Skeletal muscle tissue (tissue), 4 donors: ENCODE results near the gene PTPRK. TPM values are rescaled to one million over a fixed set of nuclear protein-coding genes. Genes with fewer than 3 reads are reported as not detected.

Source experiments
- H3K27ac ChIP-seq: one replicate; pipeline ENCODE4 v1.7.0; 2013; ENCODE audit warnings: mild to moderate bottlenecking, low read depth, low read length, inconsistent platforms
- H3K27me3 ChIP-seq, 3 donors: one replicate each; pipeline ENCODE4 v1.7.0; 2013; ENCODE audit warnings: low read length in 3 of 3; ENCODE audit not compliant: control insufficient read depth in 3 of 3, insufficient read depth in 3 of 3
- H3K36me3 ChIP-seq, 3 donors: one replicate each; pipeline ENCODE4 v1.7.0; 2013; ENCODE audit warnings: low read length in 3 of 3; ENCODE audit not compliant: control insufficient read depth in 3 of 3, insufficient read depth in 3 of 3
- H3K4me1 ChIP-seq, 3 donors: one replicate each; pipeline ENCODE4 v1.7.0; 2013; ENCODE audit warnings: low read length in 3 of 3, mild to moderate bottlenecking in 3 of 3; ENCODE audit not compliant: control insufficient read depth in 3 of 3, insufficient read depth in 3 of 3
- H3K4me3 ChIP-seq, 3 donors: one replicate each; pipeline ENCODE4 v1.7.0; 2013; ENCODE audit warnings: low read length in 3 of 3
- H3K9ac ChIP-seq, 3 donors: one replicate each; pipeline ENCODE4 v1.7.0; 2013; ENCODE audit warnings: low read length in 3 of 3, mild to moderate bottlenecking in 3 of 3, moderate library complexity in 2 of 3, low read depth in 1 of 3
- H3K9me3 ChIP-seq, 3 donors: one replicate each; pipeline ENCODE4 v1.7.0; 2013; ENCODE audit warnings: low read length in 3 of 3; ENCODE audit not compliant: control insufficient read depth in 3 of 3
- total RNA-seq: library from RNA; depleted of rRNA; stranded (reverse); fragments of >200 nt; gene quantifications from one replicate; pipeline ENCODE4 v1.2.3, GENCODE V29; 2014
- donor health status: Osteomylitis.

The PTPRK gene
- total RNA-seq, 1 donor from 2014 or later: 37.1 TPM

DNA sequence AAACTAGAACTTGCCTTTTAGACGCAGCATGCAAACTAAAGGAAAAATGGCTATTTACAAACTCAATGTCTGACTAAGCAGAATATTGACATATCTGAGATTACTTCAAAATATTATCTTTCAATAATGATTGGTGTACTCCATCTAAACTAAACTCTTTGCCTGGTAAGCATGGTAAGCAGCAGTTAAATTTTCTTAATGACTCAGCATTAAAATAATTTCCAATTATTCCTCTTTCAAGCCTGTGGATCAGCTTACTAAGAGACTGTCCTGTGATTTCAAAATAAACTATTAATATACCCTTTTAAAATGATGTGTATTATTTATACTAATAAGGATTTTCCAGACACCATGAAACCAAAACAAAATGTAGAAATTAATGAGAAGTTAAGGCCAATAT, 392.7 kb downstream of the PTPRK start:
- Histone ChIP-seq H3K27ac (no peak overlapping the region), H3K27me3 (no peaks in the 10 kb centered on the region), H3K4me1 (no peaks in the 10 kb centered on the region), H3K4me3 (no peak overlapping the region), H3K9ac (no peak overlapping the region), H3K9me3 (no peaks in the 10 kb centered on the region), H3K36me3 (no peaks in the 10 kb centered on the region)

DNA sequence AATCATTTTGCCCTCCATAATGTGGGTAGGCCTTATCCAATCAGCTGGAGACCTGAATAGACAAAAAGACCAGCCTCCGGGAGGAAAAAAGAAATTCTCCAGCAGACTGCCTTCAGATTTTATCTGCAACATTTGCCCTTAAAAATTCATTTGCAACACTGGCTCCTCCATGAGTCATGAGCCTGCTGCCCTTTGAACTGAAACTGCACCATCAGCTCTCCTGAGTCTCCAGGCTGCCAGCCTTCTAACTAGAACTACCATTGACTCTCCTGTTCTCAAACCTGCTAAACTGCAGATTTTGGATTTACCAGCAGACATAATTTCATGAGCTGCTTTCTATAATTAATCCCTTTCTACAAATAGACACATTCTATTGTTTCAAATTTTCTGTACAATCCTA, 395.7 kb downstream of the PTPRK start:
- Histone ChIP-seq H3K9me3 (no peaks in the 10 kb centered on the region), H3K36me3 (no peaks in the 10 kb centered on the region), H3K9ac (no peak overlapping the region), H3K4me3 (no peak overlapping the region), H3K27me3 (no peaks in the 10 kb centered on the region), H3K27ac (no peak overlapping the region), H3K4me1 (no peaks in the 10 kb centered on the region)

DNA sequence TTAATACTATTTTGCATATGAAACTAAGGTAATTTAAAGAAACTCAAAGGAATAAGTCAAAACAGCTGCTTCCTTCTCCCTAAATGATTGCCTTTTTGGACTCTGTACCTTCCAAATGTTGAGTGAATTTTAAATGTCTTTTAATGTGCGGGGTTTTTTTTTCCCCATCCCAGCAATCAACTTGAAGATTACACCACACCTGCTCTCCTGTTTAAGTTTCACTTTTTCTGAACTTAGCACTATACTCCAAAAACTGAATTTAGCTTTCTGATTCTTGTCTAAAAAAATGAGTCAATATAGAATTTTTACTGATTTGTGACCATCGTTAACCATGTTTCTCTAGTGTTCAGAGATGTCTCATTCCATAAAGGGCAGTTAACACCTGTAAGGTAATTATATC, 398.8 kb downstream of the PTPRK start:
- Histone ChIP-seq H3K4me1 (no peaks in the 10 kb centered on the region), H3K36me3 (no peaks in the 10 kb centered on the region), H3K9me3 (no peaks in the 10 kb centered on the region), H3K4me3 (no peak overlapping the region), H3K27me3 (no peaks in the 10 kb centered on the region), H3K27ac (no peak overlapping the region), H3K9ac (no peak overlapping the region)

DNA sequence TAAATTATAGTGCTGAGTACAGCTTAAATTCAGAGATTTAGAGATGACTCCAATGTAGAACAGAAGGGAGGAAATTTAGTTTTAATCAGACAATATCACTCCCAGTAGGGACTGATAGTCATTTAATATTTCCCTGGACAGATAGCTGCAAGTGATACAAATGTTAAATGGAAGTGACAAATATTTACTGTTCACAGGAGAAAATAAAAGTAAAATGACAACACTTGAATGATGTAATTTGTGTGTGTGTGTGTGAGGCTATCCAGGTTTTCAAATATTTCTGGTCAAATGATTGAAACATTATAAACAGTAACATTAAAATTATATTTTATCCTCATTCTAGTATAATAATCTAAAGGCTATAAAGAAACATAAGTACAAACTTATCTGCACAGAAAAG, 399.2 kb downstream of the PTPRK start:
- no peaks in the 10 kb centered on the region for H3K4me1 ChIP-seq
- H3K4me3 ChIP-seq: no peak overlapping the region
- H3K9me3 ChIP-seq: no peaks in the 10 kb centered on the region
- H3K36me3 ChIP-seq: no peaks in the 10 kb centered on the region
- no peak overlapping the region for H3K9ac ChIP-seq
- H3K27me3 ChIP-seq: no peaks in the 10 kb centered on the region
- no peak overlapping the region for H3K27ac ChIP-seq

DNA sequence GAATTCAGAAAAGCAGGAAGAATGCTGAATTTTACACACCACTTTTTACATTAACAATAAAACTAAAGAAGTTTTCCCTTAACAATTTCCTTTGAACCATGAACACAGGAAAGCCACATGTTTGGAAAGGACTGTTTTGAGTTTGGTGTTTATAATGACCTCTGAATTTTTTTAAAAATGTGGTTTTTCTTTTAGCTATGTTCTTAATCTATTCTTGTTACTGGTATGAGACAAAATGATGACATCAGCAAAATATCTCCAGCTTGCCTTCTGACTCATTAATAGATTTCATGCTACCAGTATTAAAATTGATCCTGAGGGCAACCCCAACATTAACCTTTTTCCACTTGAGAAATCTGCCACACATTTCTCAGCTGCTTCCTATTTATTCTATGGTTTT, 402.0 kb downstream of the PTPRK start:
- H3K4me1 ChIP-seq: no peaks in the 10 kb centered on the region
- H3K9me3 ChIP-seq: no peaks in the 10 kb centered on the region
- H3K36me3 ChIP-seq: no peaks in the 10 kb centered on the region
- no peak overlapping the region for H3K9ac ChIP-seq
- H3K4me3 ChIP-seq: no peak overlapping the region
- no peaks in the 10 kb centered on the region for H3K27me3 ChIP-seq
- no peak overlapping the region for H3K27ac ChIP-seq

DNA sequence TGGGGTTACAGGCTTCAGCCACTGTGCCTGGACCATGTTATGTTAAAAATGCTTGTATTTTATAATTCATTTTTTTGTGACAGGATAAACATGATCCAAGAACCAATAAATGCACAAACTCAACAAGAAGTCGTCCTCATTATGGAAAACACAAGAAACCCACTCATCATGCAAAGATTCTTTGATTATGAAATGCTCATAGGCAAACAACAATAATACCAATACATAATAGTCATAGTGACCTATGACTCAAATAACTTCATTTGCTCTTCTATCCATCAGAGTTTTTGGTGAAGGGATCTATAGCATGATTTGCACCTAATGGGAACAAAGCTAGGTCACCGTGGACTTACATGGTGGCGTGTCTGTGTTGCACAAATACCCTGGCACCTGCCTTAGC, 402.5 kb downstream of the PTPRK start:
- H3K9ac ChIP-seq: no peak overlapping the region
- no peaks in the 10 kb centered on the region for H3K36me3 ChIP-seq
- H3K9me3 ChIP-seq: no peaks in the 10 kb centered on the region
- no peaks in the 10 kb centered on the region for H3K4me1 ChIP-seq
- H3K27ac ChIP-seq: no peak overlapping the region
- H3K4me3 ChIP-seq: no peak overlapping the region
- no peaks in the 10 kb centered on the region for H3K27me3 ChIP-seq

DNA sequence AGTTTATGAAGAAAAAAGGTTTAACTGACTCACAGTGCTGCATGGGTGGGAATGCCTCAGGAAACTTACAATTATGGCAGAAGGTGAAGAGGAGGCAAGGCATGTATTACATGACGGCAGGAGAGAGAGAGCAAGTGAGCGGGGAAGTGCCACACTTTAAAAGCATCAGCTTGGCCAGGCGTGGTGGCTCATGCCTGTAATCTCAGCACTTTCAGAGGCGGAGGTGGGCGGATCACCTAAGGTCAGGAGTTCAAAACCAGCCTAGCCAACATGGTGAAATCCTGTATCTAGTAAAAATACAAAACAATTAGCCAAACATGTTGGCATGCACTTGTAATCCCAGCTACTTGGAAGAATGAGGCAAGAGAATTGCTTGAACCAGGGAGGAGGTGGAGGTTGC, 406.2 kb downstream of the PTPRK start:
- Histone ChIP-seq H3K9ac (no peak overlapping the region), H3K27me3 (no peaks in the 10 kb centered on the region), H3K4me3 (no peak overlapping the region), H3K4me1 (peaks cover 6 to 12% (median 8%) of the 10 kb centered on the region in 3 donors), H3K9me3 (no peaks in the 10 kb centered on the region), H3K36me3 (no peaks in the 10 kb centered on the region), H3K27ac (no peak overlapping the region)

DNA sequence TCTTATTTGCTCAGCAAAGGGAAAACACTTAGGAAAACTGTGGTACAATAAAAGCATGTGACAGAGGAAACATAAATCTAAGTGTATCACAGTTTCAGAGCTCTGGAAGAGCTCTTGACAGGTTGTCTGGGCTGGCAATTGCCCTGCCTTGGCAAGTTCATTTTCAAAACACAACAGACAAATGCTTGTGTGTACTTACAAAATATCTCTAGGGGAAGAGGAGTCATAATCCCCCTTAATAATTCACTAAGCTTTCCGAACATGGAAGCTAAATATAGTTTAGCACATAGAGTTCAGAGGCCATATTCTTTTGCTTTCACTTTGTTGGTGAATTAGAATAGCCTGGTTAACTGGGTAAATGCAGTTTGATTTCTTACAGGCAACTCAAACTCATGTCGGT, 407.9 kb downstream of the PTPRK start:
- peak overlapping the region; percentile 44 to 63 (median 50) for H3K4me3 ChIP-seq
- H3K9ac ChIP-seq: peak overlapping the region; percentile 17 to 69 (median 69)
- H3K27ac ChIP-seq: peak overlapping the region; percentile 68
- no peaks in the 10 kb centered on the region for H3K9me3 ChIP-seq
- H3K4me1 ChIP-seq: peaks cover 6 to 12% (median 8%) of the 10 kb centered on the region in 3 donors
- H3K36me3 ChIP-seq: no peaks in the 10 kb centered on the region
- H3K27me3 ChIP-seq: no peaks in the 10 kb centered on the region

DNA sequence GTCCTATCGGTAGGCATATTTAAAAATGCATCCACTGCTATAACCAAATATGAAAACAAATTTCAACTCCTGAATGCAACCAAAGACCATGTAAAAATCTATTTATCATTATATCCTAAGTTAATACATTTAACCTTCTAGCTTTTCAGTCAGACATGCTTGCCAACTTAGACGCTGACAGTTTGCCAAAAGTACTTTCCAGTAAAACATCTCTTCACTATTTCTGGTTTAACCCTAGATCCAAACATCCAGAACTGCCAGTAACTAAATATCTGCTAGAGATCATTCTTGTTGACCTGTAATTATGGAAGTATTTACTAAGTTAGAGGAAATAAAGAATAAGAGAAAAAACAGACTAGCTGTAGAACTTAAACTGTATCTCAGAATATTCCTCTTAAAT, 409.3 kb downstream of the PTPRK start:
- no peak overlapping the region for H3K4me3 ChIP-seq
- no peak overlapping the region for H3K9ac ChIP-seq
- peaks cover 6 to 12% (median 8%) of the 10 kb centered on the region in 3 donors for H3K4me1 ChIP-seq
- no peak overlapping the region for H3K27ac ChIP-seq
- H3K27me3 ChIP-seq: no peaks in the 10 kb centered on the region
- no peaks in the 10 kb centered on the region for H3K36me3 ChIP-seq
- H3K9me3 ChIP-seq: no peaks in the 10 kb centered on the region

DNA sequence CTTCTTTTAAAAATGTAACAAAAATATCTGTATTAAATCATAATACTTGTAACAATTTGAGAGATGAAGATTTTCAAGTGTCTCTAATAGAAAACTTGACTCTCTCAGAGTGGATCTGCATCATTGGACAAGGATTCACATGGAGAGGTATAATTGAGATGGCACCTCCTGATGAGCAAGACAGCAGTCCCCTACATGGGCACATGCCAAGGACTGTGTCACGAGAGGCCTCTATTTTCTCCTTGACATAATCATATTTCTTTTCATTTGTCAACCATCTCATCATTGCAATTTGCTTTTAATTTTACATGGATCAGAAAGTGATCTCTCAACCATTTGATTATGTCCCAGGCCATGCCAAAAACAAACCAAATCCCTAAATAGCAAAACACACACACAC, 412.7 kb downstream of the PTPRK start:
- Histone ChIP-seq H3K27ac (no peak overlapping the region), H3K36me3 (no peaks in the 10 kb centered on the region), H3K4me3 (no peak overlapping the region), H3K9me3 (no peaks in the 10 kb centered on the region), H3K4me1 (peaks cover 6 to 12% (median 8%) of the 10 kb centered on the region in 3 donors), H3K27me3 (no peaks in the 10 kb centered on the region), H3K9ac (no peak overlapping the region)
